Measurements from ENCODE around the gene PEX11B.
A peak's percentile ranks its signal among the peaks of the same experiment; 100 is the strongest.

PEX11B gene, protein sequence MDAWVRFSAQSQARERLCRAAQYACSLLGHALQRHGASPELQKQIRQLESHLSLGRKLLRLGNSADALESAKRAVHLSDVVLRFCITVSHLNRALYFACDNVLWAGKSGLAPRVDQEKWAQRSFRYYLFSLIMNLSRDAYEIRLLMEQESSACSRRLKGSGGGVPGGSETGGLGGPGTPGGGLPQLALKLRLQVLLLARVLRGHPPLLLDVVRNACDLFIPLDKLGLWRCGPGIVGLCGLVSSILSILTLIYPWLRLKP

GRCh38 chr1:145918144-145918991, at the start of gene PEX11B:
PEX11B (minus strand) TSS chr1:145918717; CDS start chr1:145918688, 29 bp downstream.
- Histone ChIP-seq H3K36me3 (peaks cover 54% of the 10 kb centered on the region), H3K27ac (peak within 1 kb of the TSS; percentile 88), H3K4me3 (ENCODE audit: low read depth, low read length) (peak within 1 kb of the TSS; percentile 65), H3K9me3 (ENCODE audit: severe bottlenecking) (no peaks in the 10 kb centered on the region), H3K27me3 (ENCODE audit: insufficient read depth, low read depth, severe bottlenecking) (no peaks in the 10 kb centered on the region)
- DNase-seq, result peak; percentile 97
- 0 out of 2 replicates have a peak, but pooled peaks have one; percentile 4 for TF ChIP-seq CTCF (IDR thresholded peaks at IDR 0.05; ENCODE audit: low read depth, low read length)

DNA sequence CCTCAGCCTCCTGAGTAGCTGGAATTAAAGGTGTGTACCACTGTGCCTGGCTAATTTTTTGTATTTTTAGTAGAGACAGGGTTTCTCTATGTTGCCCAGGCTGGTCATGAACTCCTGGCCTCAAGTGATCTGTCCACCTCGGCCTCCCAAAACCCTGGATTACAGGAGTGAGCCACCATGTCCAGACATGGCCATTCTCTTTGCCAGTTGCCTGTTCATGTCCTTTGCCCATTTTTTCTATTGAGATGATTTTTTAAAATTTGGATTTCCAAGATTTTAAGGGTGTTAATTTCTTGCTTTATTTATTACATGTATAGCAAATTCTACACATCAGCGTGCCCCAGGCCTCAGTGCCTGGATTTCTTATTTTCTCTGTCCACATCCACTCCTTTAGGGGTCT, 48.8 kb upstream of the PEX11B start:
- Histone ChIP-seq H3K36me3 (no peaks in the 10 kb centered on the region), H3K27ac (no peak overlapping the region), H3K9me3 (ENCODE audit: severe bottlenecking) (peaks cover 5% of the 10 kb centered on the region), H3K4me3 (ENCODE audit: low read depth, low read length) (no peak overlapping the region), H3K27me3 (ENCODE audit: insufficient read depth, low read depth, severe bottlenecking) (no peaks in the 10 kb centered on the region)
- DNase-seq, result no peak
- no peak for TF ChIP-seq CTCF (IDR thresholded peaks at IDR 0.05; ENCODE audit: low read depth, low read length)

DNA sequence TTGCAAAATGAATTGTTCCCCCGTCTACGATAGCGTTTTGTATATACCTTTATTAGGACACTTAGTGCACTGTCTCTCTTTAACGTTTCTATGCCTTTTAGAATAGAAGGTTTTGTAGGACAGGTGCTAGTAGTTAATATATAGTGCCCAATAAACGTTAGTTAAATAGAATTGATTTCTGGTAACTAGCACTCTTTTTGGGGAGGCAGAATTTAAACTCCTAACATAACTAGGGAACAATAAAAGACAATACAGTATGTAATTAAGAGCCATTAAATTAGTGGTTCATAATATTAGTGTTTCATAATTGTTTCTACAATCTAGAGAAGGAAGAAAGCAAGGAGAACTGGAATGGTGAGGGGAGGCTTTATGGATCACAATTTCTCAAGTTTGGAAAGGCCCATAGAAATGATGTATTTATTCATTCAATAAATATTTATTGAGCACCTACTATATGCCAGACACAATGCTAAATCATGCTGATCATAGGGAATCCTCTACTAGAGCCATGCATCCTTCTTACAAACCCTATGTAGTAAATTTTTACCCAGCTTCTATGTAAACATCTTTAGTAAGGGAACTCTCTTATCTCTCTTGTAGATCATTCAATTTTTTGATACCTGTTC, 46.7 kb upstream of the PEX11B start:
- DNase-seq, result no peak
- Histone ChIP-seq H3K36me3 (no peaks in the 10 kb centered on the region), H3K27ac (peak overlapping the region; percentile 62), H3K9me3 (ENCODE audit: severe bottlenecking) (peaks cover 5% of the 10 kb centered on the region), H3K4me3 (ENCODE audit: low read depth, low read length) (peak overlapping the region; percentile 53), H3K27me3 (ENCODE audit: insufficient read depth, low read depth, severe bottlenecking) (no peaks in the 10 kb centered on the region)
- no peak for TF ChIP-seq CTCF (IDR thresholded peaks at IDR 0.05; ENCODE audit: low read depth, low read length)

- Histone ChIP-seq H3K9me3 (ENCODE audit: severe bottlenecking) (peaks cover 5% of the 10 kb centered on the region), H3K36me3 (no peaks in the 10 kb centered on the region), H3K4me3 (ENCODE audit: low read depth, low read length) (peak within 1 kb of the TSS; percentile 53), H3K27me3 (ENCODE audit: insufficient read depth, low read depth, severe bottlenecking) (no peaks in the 10 kb centered on the region), H3K27ac (peak within 1 kb of the TSS; percentile 62)
- peak; percentile 100 for DNase-seq
- peak; percentile 21; the same call in 1 of the 2 replicates for TF ChIP-seq CTCF (IDR thresholded peaks at IDR 0.05; ENCODE audit: low read depth, low read length)
Measured at GRCh38 chr1:145964328-145965118, 46.0 kb upstream of the PEX11B start, which contains the start of the genes ANKRD34A and POLR3GL. ANKRD34A (minus strand) TSS chr1:145964575; CDS start chr1:145961759, 2,816 bp downstream. POLR3GL (plus strand) TSS chr1:145964690; CDS start chr1:145974866, 10,176 bp downstream.
